Measurements from ENCODE around the gene PLA2G2E. TPM values are rescaled to one million over a fixed set of nuclear protein-coding genes. Genes with fewer than 3 reads are reported as not detected.
"Not testable (repeated sequence)": the region's sequence is repeated elsewhere in the genome, so short reads cannot be mapped to it uniquely, and the experiment has no call there.

The PLA2G2E gene
- polyA plus RNA-seq, 1 donor = not detected

GRCh38 chr1:19927130-19927421 lies 3.7 kb upstream of the PLA2G2E start:
- DNase-seq = not testable (repeated sequence)

- DNase-seq = no peak
These were observed 3.1 kb upstream of the PLA2G2E start for GRCh38 chr1:19926296-19927129.

GRCh38 chr1:19925342-19926070 lies 2.1 kb upstream of the PLA2G2E start:
- no peak for DNase-seq

GRCh38 chr1:19923953-19924346 lies 533 bp upstream of the PLA2G2E start:
- DNase-seq = no peak

- no peak for DNase-seq
These were observed 1.3 kb downstream of the PLA2G2E start for GRCh38 chr1:19922015-19922688.

- DNase-seq = no peak
These were observed 2.1 kb downstream of the PLA2G2E start for GRCh38 chr1:19921310-19921709.

- no peak for DNase-seq
These were observed 3.2 kb downstream of the PLA2G2E start for GRCh38 chr1:19920132-19920710.

- peak; percentile 76 for DNase-seq
These were observed 5.4 kb downstream of the PLA2G2E start for GRCh38 chr1:19918057-19918456.

GRCh38 chr1:19910650-19911049 lies 12.8 kb downstream of the PLA2G2E start:
- no peak for DNase-seq

GRCh38 chr1:19909971-19910370 lies 13.4 kb downstream of the PLA2G2E start:
- DNase-seq = no peak

GRCh38 chr1:19909392-19909791 lies 14.0 kb downstream of the PLA2G2E start:
- no peak for DNase-seq

GRCh38 chr1:19907456-19907855 lies 16.0 kb downstream of the PLA2G2E start:
- DNase-seq = no peak

- DNase-seq = no peak
These were observed 19.8 kb downstream of the PLA2G2E start for GRCh38 chr1:19903621-19904020.

GRCh38 chr1:19901653-19902052 lies 21.8 kb downstream of the PLA2G2E start:
- DNase-seq = no peak

- DNase-seq = no peak
These were observed 29.2 kb downstream of the PLA2G2E start for GRCh38 chr1:19894218-19894617.

- DNase-seq = no peak
These were observed 29.7 kb downstream of the PLA2G2E start for GRCh38 chr1:19893687-19894086.

- DNase-seq = no peak
These were observed 30.7 kb downstream of the PLA2G2E start for GRCh38 chr1:19892628-19893168.

GRCh38 chr1:19892129-19892528 lies 31.3 kb downstream of the PLA2G2E start:
- DNase-seq = no peak

GRCh38 chr1:19889656-19890055 lies 33.8 kb downstream of the PLA2G2E start:
- no peak for DNase-seq

- no peak for DNase-seq
These were observed 35.3 kb downstream of the PLA2G2E start for GRCh38 chr1:19888112-19888511.

GRCh38 chr1:19885821-19886220 lies 37.6 kb downstream of the PLA2G2E start:
- no peak for DNase-seq

- DNase-seq = no peak
These were observed 39.1 kb downstream of the PLA2G2E start for GRCh38 chr1:19884312-19884711.
